ENCODE measurements around the gene CAMTA1.

DNA sequence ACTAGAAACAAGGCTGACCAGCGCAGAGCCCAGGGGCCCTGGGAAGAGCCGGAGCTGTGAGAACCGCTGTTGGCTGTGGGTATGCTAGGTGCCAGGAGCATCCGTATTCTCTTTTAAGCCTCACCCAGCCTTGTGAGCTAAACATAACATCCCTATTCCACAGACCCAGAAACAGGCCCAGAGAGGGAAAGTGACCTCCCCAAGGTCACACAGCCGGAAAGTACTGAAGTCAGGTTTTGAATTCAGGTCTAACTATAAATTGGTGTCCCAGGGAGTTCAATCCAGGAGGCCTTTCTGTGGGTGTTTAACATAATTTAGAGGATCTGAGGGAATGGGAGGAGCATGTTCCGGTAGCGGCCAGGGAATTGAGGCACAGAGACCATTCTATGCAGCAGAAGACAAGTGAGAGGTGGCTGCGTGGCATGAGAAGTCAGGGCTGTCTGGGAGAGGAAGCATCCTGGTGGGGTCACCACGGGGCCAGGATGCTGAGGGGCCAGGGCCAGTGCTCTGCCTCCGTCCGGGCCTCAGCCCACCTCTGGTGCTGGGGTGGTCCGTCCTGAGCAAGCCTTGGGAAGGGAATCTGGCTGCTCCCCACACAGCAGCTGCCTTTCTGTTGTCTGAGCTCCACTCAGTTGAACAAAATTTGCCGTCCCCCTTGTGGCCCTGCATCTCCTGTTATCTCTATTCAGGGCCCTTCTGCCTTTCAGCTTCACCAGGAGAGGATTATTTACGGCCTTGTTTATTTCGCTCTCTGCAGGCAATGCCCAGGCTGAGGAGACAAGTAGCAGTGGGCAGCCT is 647.0 kb downstream of the CAMTA1 start:
- TF ChIP-seq OSR1 (CRISPR knock-in tag; IDR thresholded peaks at IDR 0.05) (no peak), ZFP3 (CRISPR knock-in tag; IDR thresholded peaks at IDR 0.05) (no peak), ZFP30 (CRISPR knock-in tag; IDR thresholded peaks at IDR 0.05) (no peak), ARNTL (CRISPR knock-in tag; IDR thresholded peaks at IDR 0.05; ENCODE audit: borderline replicate concordance, low read depth) (no peak), ESRRG (CRISPR knock-in tag; IDR thresholded peaks at IDR 0.05) (no peak), RARB (CRISPR knock-in tag; IDR thresholded peaks at IDR 0.05) (no peak), SNAI2 (CRISPR knock-in tag; IDR thresholded peaks at IDR 0.05) (no peak), GLIS3 (CRISPR knock-in tag; IDR thresholded peaks at IDR 0.05) (no peak), ZC3H10 (CRISPR knock-in tag; IDR thresholded peaks at IDR 0.05) (no peak), TCF4 (CRISPR knock-in tag; IDR thresholded peaks at IDR 0.05; ENCODE audit: borderline replicate concordance) (no peak)
- TF ChIP-seq, protein P1, sequence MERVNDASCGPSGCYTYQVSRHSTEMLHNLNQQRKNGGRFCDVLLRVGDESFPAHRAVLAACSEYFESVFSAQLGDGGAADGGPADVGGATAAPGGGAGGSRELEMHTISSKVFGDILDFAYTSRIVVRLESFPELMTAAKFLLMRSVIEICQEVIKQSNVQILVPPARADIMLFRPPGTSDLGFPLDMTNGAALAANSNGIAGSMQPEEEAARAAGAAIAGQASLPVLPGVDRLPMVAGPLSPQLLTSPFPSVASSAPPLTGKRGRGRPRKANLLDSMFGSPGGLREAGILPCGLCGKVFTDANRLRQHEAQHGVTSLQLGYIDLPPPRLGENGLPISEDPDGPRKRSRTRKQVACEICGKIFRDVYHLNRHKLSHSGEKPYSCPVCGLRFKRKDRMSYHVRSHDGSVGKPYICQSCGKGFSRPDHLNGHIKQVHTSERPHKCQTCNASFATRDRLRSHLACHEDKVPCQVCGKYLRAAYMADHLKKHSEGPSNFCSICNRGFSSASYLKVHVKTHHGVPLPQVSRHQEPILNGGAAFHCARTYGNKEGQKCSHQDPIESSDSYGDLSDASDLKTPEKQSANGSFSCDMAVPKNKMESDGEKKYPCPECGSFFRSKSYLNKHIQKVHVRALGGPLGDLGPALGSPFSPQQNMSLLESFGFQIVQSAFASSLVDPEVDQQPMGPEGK (CRISPR knock-in tag; IDR thresholded peaks at IDR 0.05; ENCODE audit: borderline replicate concordance), result no peak
- TF ChIP-seq, protein P2, sequence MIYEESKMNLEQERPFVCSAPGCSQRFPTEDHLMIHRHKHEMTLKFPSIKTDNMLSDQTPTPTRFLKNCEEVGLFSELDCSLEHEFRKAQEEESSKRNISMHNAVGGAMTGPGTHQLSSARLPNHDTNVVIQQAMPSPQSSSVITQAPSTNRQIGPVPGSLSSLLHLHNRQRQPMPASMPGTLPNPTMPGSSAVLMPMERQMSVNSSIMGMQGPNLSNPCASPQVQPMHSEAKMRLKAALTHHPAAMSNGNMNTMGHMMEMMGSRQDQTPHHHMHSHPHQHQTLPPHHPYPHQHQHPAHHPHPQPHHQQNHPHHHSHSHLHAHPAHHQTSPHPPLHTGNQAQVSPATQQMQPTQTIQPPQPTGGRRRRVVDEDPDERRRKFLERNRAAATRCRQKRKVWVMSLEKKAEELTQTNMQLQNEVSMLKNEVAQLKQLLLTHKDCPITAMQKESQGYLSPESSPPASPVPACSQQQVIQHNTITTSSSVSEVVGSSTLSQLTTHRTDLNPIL (CRISPR knock-in tag; IDR thresholded peaks at IDR 0.05; ENCODE audit: low read depth), result no peak
